ENCODE measurements around the gene P2RX3.
"Not testable (repeated sequence)": the region's sequence is repeated elsewhere in the genome, so short reads cannot be mapped to it uniquely, and the experiment has no call there.

The P2RX3 gene

GRCh38 chr11:57338142-57338541, at the start of gene P2RX3:
Gene P2RX3 (plus strand): TSS chr11:57338352. CDS start chr11:57338551, 199 bp downstream.
- no peak for DNase-seq (ENCODE audit: low spot score)

DNA sequence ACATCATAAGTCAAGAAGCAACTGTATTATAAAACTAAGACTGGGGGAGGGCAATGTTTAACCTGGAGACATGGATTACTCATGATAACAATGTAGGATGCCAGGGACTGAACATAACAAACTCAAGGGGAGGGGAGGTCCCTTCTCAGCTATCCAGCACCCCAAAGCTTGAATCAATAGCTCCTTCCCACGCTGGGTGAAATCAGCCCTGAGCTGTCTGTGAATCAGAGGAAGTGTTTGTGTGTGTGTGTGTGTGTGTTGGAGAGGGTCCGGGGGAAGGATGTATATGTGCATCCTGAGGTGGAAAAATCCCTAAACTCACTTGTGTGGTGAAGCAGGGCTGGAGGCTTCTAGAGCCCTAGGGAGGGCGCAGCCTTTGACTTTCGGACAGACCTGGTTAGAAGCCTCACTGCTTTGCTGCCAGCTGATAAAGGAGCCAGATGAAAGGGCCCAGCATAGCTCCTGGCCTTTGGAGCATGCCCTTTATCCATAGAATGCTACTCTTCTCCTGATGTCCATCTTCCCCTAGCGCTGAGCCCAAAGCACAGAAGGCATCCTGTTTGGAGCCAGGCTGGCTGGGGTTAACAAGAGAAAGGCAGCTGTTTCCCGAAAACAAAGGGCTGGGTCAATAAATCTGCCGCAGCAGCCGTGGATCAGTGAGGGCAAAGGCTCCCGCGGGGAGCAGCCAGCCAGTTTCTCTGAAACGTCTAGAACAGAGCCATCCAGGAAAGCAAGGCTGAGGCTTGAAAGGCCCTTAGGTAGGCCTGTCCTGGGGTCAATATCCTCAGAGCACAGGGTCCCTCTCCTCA, 49.2 kb upstream of the P2RX3 start:
- DNase-seq (ENCODE audit: low spot score), result no peak

- no peak for DNase-seq (ENCODE audit: low spot score)
Measured at GRCh38 chr11:57290288-57290687, 47.9 kb upstream of the P2RX3 start.

- no peak for DNase-seq (ENCODE audit: low spot score)
Measured at GRCh38 chr11:57294225-57295131, 43.7 kb upstream of the P2RX3 start.

- DNase-seq (ENCODE audit: low spot score), result not testable (repeated sequence)
Measured at GRCh38 chr11:57296205-57296604, 41.9 kb upstream of the P2RX3 start.

DNA sequence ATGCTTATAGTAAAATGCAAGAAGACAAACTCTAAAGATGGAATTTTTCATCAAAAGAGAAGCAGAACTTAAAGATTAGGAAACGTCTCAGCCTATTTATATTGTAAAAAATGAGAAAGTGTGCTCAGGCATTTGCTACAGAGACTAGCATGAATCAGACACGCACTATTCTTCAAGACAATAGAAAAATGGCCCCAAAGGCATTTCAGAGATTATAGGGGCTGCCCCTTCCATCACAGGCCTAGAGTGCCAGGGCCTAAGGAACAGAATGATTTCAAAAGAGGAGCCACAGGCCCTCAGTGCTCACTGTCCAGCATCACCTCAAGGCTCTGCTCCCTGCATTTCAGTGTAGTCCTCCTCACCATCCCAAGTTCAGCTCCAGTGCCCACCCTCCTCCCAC, 40.9 kb upstream of the P2RX3 start:
- DNase-seq (ENCODE audit: low spot score), result no peak

DNA sequence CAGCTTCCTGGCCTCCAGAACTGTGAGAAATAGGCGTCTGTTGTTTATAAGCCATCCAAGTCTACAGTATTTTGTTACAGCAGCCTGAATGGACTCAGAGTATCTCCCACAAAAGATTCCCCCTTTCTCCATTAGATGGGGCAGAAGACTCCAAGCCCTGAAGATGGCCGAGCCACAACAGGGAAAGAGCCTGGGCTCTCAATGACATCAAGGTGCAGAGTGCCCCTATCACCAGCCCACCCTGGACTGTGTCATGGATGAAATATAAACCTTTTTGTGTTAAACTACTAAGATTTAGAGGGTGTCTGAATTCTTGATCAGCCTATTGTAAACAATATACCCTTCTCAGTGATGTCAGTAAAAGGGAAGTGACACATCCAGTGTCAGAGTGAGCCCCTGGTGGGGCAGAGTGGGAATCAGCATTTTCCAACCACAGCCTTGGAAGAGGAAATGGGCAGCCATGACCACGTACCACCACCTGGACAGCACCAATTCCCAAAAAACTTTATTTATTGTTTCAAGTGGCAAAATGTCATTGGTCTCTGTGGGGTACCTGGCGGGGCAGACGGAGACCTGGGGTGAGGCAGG, 38.9 kb upstream of the P2RX3 start:
- DNase-seq (ENCODE audit: low spot score), result no peak

DNA sequence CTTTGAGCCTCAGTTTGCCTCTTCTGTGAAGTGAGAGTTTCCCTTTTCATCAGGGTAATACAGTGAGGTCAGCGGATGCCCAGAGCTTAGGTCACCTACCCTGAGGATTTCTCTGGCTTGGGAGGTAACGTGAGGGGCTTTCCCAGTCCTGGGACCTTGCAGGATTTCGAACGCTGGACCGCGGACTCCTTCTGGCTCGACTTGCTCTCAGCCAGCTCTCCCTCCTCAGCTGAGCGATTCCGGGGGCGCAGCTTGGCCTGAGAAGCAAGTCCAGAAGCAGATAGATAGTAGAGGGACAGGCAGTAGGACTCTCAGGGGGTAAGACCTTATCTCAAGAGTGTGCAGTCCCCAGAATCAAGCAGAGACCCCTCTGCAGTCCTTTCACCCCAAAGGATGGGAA, 37.4 kb upstream of the P2RX3 start:
- DNase-seq (ENCODE audit: low spot score), result no peak

- no peak for DNase-seq (ENCODE audit: low spot score)
Measured at GRCh38 chr11:57301711-57302423, 36.3 kb upstream of the P2RX3 start.

GRCh38 chr11:57302489-57302888, 35.7 kb upstream of the P2RX3 start:
- no peak for DNase-seq (ENCODE audit: low spot score)

DNA sequence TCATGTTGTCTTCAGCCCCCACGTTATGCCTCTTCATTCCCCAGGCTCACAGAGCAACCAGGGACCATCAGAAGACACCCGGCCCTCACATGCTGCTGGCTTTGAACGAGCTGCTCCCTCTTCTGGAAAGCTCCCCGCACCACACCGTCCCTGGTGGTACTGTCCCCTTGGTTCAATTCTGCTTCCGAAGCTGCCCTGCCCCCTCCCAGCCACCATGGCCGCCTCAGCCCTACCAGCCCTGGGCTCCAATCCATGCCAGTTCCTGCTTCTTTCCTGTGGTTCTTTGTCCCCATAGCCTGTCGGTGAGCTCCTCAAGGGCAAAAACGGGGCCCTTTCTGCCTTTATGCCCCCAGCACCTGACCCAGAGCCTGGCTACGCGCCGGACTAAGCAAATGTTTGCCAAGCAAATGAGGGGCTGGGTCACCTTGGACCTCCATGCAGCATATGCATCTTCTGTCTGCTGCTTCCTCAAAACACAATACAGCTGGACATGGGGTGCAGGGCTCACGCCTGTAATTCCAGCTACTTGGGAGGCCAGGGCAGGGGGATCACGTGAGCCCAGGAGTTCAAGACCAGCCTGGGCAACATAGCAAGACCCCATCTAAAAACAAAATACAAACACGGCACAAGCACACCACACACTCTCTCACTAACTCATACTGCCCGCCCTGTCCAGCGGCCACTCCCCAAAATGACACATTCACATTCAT, 34.7 kb upstream of the P2RX3 start:
- DNase-seq (ENCODE audit: low spot score), result no peak

DNA sequence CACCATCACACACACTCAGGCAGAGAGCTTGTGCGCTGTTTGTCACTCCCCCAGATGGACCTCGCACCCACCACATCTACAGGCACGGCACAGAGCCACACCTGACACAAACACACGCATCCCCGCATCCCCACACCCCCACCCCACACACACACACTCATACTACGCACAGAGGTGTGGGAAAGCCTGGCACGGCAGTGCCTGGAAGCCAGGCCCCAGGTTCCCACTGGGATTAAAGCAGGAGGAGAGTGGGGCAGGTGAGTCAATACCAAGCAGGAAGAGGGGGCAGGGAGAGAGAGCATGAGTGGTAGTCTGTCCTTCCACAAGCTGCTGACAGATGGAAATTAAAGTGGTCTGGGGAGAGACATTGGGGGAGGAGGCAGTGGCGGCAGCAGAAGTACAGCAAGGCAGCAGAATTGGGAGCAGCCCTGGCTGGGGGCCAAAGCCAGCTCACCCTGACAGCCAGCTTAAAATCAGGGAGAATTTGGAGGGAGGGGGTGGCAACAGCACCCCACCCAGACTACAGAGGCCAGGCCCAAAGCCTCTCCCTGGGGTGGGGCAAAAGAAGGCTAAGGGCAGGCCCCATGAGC, 34.1 kb upstream of the P2RX3 start:
- DNase-seq (ENCODE audit: low spot score), result no peak

DNA sequence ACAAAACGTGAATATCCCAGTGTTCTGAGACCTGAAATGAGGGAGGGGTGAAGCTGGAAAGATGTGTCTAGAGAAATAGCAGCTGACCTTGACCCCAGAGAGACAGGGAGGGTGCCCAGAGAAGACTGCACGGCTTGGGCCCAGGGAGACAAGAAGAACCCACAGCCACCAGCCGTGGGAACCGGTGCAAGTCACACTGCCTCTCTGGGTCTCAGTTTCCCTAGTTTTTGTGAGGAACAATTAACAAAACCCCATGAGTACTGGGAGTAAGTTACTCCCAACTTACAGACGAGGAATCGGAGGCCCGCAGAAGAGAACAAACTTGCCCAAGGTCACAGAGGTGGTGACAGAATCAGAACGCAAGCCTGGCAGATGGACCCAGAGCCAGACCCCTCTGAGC, 32.6 kb upstream of the P2RX3 start:
- no peak for DNase-seq (ENCODE audit: low spot score)

DNA sequence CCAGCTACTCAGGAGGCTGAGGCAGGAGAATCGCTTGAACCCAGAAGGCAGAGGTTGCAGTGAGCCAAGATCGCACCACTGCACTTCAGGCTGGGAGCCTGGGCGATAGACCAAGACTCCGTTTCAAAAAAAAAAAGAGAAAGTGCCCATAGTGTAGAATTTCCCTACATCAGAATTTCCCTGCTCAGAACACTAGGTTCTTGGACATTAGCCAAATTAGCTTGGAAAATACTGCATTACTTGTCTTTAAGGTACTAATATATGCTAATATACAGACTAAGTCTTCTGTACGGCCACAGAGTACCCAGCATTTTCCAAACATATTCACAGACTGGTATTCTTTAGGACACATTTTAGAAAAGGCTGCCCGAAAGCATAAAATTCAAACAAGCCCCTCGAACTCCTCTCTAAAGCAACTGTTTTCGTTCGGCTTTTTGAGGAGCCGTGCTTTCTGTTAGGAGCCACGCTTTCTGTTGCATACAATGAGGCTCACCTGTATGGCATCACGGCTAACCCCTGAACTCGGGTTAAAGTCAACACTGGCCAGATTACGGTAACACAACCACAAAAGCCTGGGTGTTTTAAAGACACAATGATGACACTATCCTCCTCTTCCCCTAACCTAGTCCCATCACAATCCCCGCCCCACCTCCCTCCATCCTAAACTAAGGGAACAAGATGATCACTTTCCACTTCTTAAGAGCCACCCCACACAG, 31.8 kb upstream of the P2RX3 start:
- no peak for DNase-seq (ENCODE audit: low spot score)

DNA sequence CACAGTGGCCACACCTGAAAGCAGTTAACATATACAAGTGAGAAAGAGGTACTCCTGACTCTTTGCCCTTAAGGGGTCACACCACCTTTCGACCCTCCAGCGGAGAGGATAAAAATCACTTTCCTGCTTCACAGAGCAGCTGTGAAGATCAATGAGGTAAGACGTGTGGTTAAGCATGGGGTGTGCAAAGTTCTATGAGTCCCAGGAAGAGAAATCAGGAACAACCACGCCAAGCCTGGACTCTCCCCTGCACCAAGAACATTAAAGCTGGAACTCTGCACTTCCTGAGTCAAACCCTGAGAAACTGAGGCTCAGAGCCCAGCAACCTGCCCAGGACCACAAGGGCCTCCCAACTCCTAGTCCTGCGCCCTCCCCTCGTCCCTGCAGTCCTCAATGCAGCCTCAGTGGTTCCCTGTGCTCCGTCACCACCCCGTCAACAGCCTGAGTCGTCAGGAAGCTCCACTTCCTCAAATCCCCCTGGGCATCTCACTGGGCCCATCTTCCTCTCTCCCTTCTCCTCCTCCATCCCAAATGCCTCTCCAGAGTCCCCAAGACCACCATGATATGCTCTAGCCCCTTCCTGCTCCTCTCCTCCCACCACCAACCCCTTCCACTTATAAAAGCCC, 31.1 kb upstream of the P2RX3 start:
- DNase-seq (ENCODE audit: low spot score), result no peak

DNA sequence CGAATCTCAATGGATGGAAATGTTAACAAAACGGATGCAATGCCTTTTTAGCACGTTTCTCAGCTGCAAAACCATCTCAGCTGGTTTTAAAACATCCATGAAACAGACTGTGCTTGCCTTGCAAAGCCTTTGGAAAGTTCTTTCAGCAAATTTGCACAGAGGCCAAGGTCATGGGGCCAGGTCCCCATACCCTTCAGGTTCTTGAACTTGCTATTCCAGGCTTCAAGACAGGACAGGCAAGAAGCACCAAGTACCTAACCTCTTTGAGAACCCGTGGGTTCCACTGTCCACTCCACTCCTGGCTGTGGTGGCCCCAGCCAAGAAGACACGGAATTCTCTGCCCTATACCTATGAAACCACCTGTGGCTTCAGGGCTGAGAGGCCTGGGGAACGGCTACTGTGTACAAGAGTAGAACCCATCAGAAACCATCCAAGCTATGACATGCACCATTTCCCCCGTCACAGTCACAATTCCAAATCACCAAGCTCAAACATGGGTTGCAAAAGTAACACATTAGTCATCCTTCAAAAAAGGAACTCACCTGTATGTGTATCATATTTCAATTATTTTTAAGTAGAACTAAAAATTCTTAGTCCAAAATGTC, 30.4 kb upstream of the P2RX3 start:
- DNase-seq (ENCODE audit: low spot score), result no peak

DNA sequence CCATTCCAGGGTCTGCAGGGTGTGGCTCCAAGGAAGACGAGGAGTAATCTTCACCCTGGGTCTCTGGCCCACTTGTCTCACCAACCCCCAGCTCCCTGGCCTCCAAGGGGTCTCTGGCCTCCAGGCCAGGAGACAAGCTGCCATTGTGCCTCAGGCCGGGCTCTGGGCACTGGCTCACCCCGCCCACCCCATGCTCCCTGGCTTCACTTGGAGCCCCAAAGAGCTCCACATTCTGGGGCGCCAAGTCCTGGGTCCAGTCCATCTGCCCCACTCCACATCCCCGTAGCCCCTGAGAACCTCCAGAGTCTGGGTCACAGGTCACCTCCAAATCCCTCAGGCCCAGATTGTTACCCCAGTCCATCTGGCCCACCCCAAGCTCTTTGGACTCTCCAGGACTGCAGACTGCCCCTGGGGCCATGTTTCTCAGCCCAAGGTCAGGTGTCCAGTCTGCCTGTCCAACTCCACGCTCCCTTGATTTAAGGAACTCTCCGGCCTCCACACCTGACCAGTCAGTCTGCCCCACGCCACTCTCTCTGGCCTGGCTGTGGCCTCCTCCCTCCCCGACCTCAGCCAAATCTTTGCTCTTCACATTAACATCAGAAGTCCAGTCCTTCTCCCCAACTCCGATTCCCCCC, 29.6 kb upstream of the P2RX3 start:
- no peak for DNase-seq (ENCODE audit: low spot score)

GRCh38 chr11:57309106-57310059, 28.8 kb upstream of the P2RX3 start:
- DNase-seq (ENCODE audit: low spot score), result no peak

Measured in hepatic stellate cell (primary cell).